Effector memory CD8-positive, alpha-beta T cell (primary cell): Measurements from ENCODE around the gene EIF4E2.

Source experiments
- ATAC-seq: fragments of 150-1000 bp; cut with Tn5 transposase; replicated peaks from 2 replicates; pipeline ENCODE4 v1.10.0; 2021; ENCODE audit warnings: mild to moderate bottlenecking, moderate library complexity
- DNase-seq, 3 experiments: peaks; one replicate each; pipeline ENCODE4 v3.0.0; 2021
- H3K27ac Mint-ChIP-seq, 2 donors: one replicate each; pipeline ENCODE4 v1.8.0; 2022; ENCODE audit warnings: mild to moderate bottlenecking in 2 of 2, mixed read lengths in 2 of 2, moderate library complexity in 2 of 2
- H3K27me3 Mint-ChIP-seq, 2 donors: one replicate each; pipeline ENCODE4 v1.8.0; 2022; ENCODE audit warnings: mixed read lengths in 2 of 2
- H3K36me3 Mint-ChIP-seq: one replicate; pipeline ENCODE4 v1.8.0; 2022; ENCODE audit warnings: mild to moderate bottlenecking, moderate library complexity, mixed read lengths; ENCODE audit not compliant: insufficient read depth
- H3K4me1 Mint-ChIP-seq, 2 donors: one replicate each; pipeline ENCODE4 v1.8.0; 2022; ENCODE audit warnings: low read depth in 2 of 2, mixed read lengths in 2 of 2
- H3K4me3 Mint-ChIP-seq, 2 donors: one replicate each; pipeline ENCODE4 v1.8.0; 2022; ENCODE audit warnings: mild to moderate bottlenecking in 2 of 2, mixed read lengths in 2 of 2, moderate library complexity in 2 of 2
- H3K9me3 Mint-ChIP-seq, 2 donors: one replicate each; pipeline ENCODE4 v1.8.0; 2022; ENCODE audit warnings: mixed read lengths in 2 of 2

Gene EIF4E2

GRCh38 chr2:232535761-232536530 is 14.5 kb upstream of the EIF4E2 start:
- H3K4me3 Mint-ChIP-seq, result no peak overlapping the region
- H3K27ac Mint-ChIP-seq, result no peak overlapping the region
- peaks cover 4% of the 10 kb centered on the region in 2 donors for H3K4me1 Mint-ChIP-seq
- ATAC-seq (no peak), DNase-seq (no peak)
- peaks cover 28 to 72% of the 10 kb centered on the region in 2 donors for H3K27me3 Mint-ChIP-seq
- H3K36me3 Mint-ChIP-seq, result peaks cover 7% of the 10 kb centered on the region
- H3K9me3 Mint-ChIP-seq, result no peaks in the 10 kb centered on the region

DNA sequence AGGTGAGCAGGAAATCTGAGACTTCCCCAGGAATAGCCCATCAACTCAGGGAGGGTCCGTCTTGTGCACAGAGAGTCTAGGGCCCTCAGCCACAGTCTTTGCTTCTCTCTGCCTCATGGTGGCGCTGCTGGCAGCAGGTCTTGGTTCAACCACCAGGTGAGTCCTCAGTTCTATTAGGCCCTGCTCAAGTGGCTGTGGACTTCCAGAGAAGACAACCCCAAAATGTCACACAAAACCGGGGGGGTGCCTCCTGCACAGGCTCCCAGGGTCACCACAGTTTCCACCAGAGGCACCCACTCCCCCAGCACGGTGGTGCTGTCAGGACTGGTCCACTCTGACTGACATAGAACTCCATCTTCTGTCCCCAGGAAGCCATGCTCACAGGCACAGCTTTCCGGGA is 13.4 kb upstream of the EIF4E2 start:
- Mint-ChIP-seq H3K4me3 (no peak overlapping the region), H3K27me3 (peaks cover 28 to 64% of the 10 kb centered on the region in 2 donors), H3K9me3 (no peaks in the 10 kb centered on the region), H3K27ac (no peak overlapping the region), H3K4me1 (peaks cover 4 to 8% of the 10 kb centered on the region in 2 donors), H3K36me3 (peaks cover 4% of the 10 kb centered on the region)
- DNase-seq (no peak), ATAC-seq (no peak)

- Mint-ChIP-seq H3K4me1 (peaks cover 4 to 13% of the 10 kb centered on the region in 2 donors), H3K9me3 (no peaks in the 10 kb centered on the region), H3K27me3 (peaks cover 26 to 61% of the 10 kb centered on the region in 2 donors), H3K36me3 (peaks cover 5% of the 10 kb centered on the region), H3K27ac (no peak overlapping the region), H3K4me3 (no peak overlapping the region)
- ATAC-seq, result no peak
- DNase-seq, result no peak
These were observed 13.0 kb upstream of the EIF4E2 start for GRCh38 chr2:232537499-232537898.

GRCh38 chr2:232538671-232539070 is 11.8 kb upstream of the EIF4E2 start:
- Mint-ChIP-seq H3K9me3 (no peaks in the 10 kb centered on the region), H3K36me3 (peaks cover 7% of the 10 kb centered on the region), H3K4me3 (no peak overlapping the region), H3K27me3 (peaks cover 17 to 49% of the 10 kb centered on the region in 2 donors), H3K27ac (no peak overlapping the region), H3K4me1 (peaks cover 4 to 18% of the 10 kb centered on the region in 2 donors)
- no peak for DNase-seq
- no peak for ATAC-seq

DNA sequence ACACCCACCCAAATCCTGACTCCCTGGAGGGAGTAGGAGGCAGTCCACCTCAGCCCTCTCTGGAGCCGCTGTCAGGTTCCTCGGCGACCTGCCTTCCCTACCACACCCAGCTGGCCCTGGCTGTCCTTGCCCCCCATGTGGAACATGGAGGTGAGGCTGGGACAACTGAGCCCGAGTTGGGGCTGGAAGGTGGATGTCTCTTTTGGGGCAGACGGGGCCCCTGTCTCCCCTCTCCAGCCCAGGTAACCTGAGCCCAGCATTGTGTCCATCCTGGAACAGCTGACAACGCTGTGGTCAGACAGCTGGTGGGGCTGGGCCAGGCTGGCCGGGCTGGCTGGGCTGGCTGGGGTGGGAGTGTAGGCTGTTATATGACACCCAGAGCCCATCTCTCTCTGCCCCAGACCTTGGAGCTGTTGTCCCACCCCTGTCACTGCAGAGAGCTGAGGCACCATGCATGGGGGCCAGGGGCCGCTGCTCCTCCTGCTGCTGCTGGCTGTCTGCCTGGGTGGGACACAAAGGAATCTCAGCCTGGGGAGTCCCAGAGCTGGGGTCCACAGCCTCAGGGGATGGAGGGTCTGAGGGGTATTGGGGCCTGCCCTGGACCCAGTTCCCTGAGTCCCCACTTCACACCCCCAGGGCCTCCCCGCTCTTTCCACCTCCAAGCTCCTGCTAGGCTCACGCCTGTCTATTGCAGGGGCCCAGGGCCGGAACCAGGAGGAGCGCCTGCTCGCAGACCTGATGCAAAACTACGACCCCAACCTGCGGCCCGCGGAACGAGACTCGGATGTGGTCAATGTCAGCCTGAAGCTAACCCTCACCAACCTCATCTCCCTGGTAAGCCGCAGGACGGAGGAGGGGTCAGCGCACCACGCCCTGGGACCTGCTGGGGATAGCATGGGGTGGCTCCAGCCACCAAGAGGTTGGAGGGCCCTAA is 10.9 kb upstream of the EIF4E2 start, which contains the start of gene CHRNG:
TSS of gene CHRNG (plus strand) at position 395 of the 934 bp plus-strand sequence. CDS start at position 451, 56 bp downstream.
- H3K36me3 Mint-ChIP-seq, result peaks cover 7% of the 10 kb centered on the region
- DNase-seq, result no peak
- H3K27me3 Mint-ChIP-seq, result peaks cover 17 to 40% of the 10 kb centered on the region in 2 donors
- no peaks in the 10 kb centered on the region for H3K9me3 Mint-ChIP-seq
- ATAC-seq, result no peak
- H3K27ac Mint-ChIP-seq, result no peak within 1 kb of the TSS
- H3K4me3 Mint-ChIP-seq, result no peak within 1 kb of the TSS
- peaks cover 8 to 22% of the 10 kb centered on the region in 2 donors for H3K4me1 Mint-ChIP-seq

DNA sequence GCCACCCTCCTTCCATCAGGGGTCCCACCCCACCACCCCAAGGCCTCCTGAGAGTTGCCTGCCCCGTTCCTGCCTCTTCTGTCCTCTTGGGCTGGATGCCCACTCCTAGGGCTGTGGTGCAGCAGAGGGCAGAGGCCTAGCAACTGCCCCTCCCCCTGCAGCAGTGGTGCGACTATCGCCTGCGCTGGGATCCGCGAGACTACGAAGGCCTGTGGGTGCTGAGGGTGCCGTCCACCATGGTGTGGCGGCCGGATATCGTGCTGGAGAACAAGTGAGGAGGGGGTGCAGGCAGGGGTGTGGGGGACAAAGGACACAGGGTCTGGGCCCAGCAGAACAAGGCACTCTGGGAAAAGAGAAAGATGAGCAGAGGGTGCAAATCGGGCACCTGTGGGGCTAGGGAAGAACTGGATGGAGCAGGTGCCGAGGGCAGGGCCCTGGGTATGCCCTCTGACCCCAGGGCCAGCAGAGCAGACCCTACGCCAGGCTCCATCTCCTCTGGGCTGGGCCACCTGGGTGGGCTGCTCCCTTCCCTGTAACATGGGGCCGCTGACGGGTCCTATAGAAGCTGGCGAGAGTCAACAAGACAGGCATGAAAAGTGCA is 9.9 kb upstream of the EIF4E2 start:
- H3K27me3 Mint-ChIP-seq, result peaks cover 17 to 31% of the 10 kb centered on the region in 2 donors
- H3K9me3 Mint-ChIP-seq, result no peaks in the 10 kb centered on the region
- H3K36me3 Mint-ChIP-seq, result peaks cover 7% of the 10 kb centered on the region
- peaks cover 11 to 25% of the 10 kb centered on the region in 2 donors for H3K4me1 Mint-ChIP-seq
- H3K4me3 Mint-ChIP-seq, result no peak overlapping the region
- no peak for ATAC-seq
- no peak for DNase-seq
- no peak overlapping the region for H3K27ac Mint-ChIP-seq

DNA sequence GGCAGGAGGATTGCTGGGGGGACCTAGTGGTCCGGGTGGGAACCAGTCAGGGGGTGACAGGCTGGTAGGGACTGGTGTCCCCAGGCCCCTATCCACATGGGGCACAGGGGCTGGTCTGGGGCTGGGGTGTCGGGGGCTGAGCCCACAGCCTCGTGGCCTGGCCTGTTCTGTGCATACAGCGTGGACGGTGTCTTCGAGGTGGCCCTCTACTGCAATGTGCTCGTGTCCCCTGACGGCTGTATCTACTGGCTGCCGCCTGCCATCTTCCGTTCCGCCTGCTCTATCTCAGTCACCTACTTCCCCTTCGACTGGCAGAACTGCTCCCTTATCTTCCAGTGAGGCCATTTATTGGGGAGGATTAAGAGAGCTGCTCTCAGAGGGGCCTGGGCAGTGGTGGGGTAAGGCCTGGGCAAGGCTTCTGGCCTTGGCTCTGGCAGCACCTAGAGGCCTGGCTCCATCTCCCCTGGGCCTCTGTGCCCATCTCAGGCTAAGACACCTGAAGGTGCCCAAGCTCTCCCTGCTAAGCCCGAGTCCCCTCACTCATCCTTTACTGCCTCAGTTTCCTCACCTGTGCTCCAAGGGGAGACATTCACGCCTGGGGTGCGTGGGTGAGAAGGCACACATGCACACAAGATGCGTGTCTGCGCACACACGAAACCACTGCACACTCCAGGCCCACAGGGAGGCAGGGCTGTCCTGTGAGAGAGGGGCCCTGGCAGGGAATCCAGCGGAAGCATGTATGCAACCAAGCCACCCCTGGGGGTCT is 9.1 kb upstream of the EIF4E2 start:
- peaks cover 15 to 22% of the 10 kb centered on the region in 2 donors for H3K27me3 Mint-ChIP-seq
- no peaks in the 10 kb centered on the region for H3K9me3 Mint-ChIP-seq
- H3K36me3 Mint-ChIP-seq, result peaks cover 7% of the 10 kb centered on the region
- DNase-seq (no peak), ATAC-seq (no peak)
- H3K4me3 Mint-ChIP-seq, result no peak overlapping the region
- H3K4me1 Mint-ChIP-seq, result peaks cover 11 to 29% of the 10 kb centered on the region in 2 donors
- peak overlapping the region in 1 of 2 donors; percentile 60 for H3K27ac Mint-ChIP-seq

GRCh38 chr2:232541961-232542714 is 8.4 kb upstream of the EIF4E2 start:
- peak overlapping the region; percentile 60 to 82 for H3K27ac Mint-ChIP-seq
- peaks cover 11% of the 10 kb centered on the region for H3K36me3 Mint-ChIP-seq
- ATAC-seq (no peak), DNase-seq (no peak)
- peaks cover 8 to 15% of the 10 kb centered on the region in 2 donors for H3K27me3 Mint-ChIP-seq
- H3K4me3 Mint-ChIP-seq, result no peak overlapping the region
- peaks cover 17 to 33% of the 10 kb centered on the region in 2 donors for H3K4me1 Mint-ChIP-seq
- no peaks in the 10 kb centered on the region for H3K9me3 Mint-ChIP-seq

- ATAC-seq (no peak), DNase-seq (no peak)
- Mint-ChIP-seq H3K9me3 (no peaks in the 10 kb centered on the region), H3K27me3 (peaks cover 7% of the 10 kb centered on the region in 2 donors), H3K4me1 (peaks cover 22 to 37% of the 10 kb centered on the region in 2 donors), H3K27ac (peak overlapping the region; percentile 60 to 82), H3K36me3 (peaks cover 11% of the 10 kb centered on the region), H3K4me3 (no peak overlapping the region)
These were observed 7.6 kb upstream of the EIF4E2 start for GRCh38 chr2:232542715-232543467.

DNA sequence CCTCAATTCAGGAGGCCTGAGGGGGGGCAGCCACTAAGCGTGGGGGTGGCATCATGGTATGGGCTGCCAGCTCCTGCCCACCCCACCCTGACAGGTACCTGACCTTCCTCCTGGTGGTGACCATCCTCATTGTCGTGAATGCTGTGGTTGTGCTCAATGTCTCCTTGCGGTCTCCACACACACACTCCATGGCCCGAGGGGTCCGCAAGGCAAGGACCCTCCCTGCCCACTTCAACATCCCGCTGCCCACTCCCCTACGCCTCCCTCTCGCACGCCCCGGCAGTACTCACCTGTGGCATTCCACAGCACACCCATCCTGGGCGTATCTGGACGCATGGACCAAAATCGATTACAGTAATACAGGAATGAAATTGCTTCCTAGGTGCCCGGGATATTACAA is 7.0 kb upstream of the EIF4E2 start:
- H3K27ac Mint-ChIP-seq, result peak overlapping the region; percentile 5 to 82

GRCh38 chr2:232543928-232544631 is 6.4 kb upstream of the EIF4E2 start:
- no peak for ATAC-seq
- Mint-ChIP-seq H3K9me3 (no peaks in the 10 kb centered on the region), H3K4me3 (no peak overlapping the region), H3K27ac (peak overlapping the region in 1 of 2 donors; percentile 66), H3K36me3 (peaks cover 11% of the 10 kb centered on the region), H3K27me3 (peaks cover 0 to 1% of the 10 kb centered on the region in 2 donors), H3K4me1 (peaks cover 29 to 40% of the 10 kb centered on the region in 2 donors)
- DNase-seq, result no peak

More for the DNA sequence above, 7.0 kb upstream of the EIF4E2 start:
- no peak overlapping the region for H3K4me3 Mint-ChIP-seq
- peaks cover 1 to 7% of the 10 kb centered on the region in 2 donors for H3K27me3 Mint-ChIP-seq
- peaks cover 11% of the 10 kb centered on the region for H3K36me3 Mint-ChIP-seq
- ATAC-seq, result no peak
- peaks cover 23 to 38% of the 10 kb centered on the region in 2 donors for H3K4me1 Mint-ChIP-seq
- H3K9me3 Mint-ChIP-seq, result no peaks in the 10 kb centered on the region
- no peak for DNase-seq
